Chondrocyte (in vitro differentiated cells): ENCODE measurements around the gene ADGRE2. TPM values are rescaled to one million over a fixed set of nuclear protein-coding genes. Genes with fewer than 3 reads are reported as not detected.
"Not testable (repeated sequence)": the region's sequence is repeated elsewhere in the genome, so short reads cannot be mapped to it uniquely, and the experiment has no call there.

Experiments used
- DNase-seq: peaks from one replicate; pipeline ENCODE4 v3.0.0; 2021; ENCODE audit warnings: mixed read lengths, low spot score
- H3K27ac Mint-ChIP-seq: one replicate; pipeline ENCODE4 v1.8.0; 2021; ENCODE audit warnings: mild to moderate bottlenecking, moderate library complexity, mixed read lengths; ENCODE audit not compliant: unreplicated experiment
- H3K27me3 Mint-ChIP-seq: 2 replicates; pipeline ENCODE4 v1.8.0; 2021; ENCODE audit warnings: low read depth, mixed read lengths
- H3K36me3 Mint-ChIP-seq: 2 replicates; pipeline ENCODE4 v1.8.0; 2021; ENCODE audit warnings: low read depth, mixed read lengths
- H3K4me1 Mint-ChIP-seq: 2 replicates; pipeline ENCODE4 v1.8.0; 2021; ENCODE audit warnings: low read depth, mild to moderate bottlenecking, mixed read lengths
- H3K4me3 Mint-ChIP-seq: one replicate; pipeline ENCODE4 v1.8.0; 2021; ENCODE audit warnings: mild to moderate bottlenecking, moderate library complexity, mixed read lengths; ENCODE audit not compliant: unreplicated experiment
- H3K9me3 Mint-ChIP-seq: 2 replicates; pipeline ENCODE4 v1.8.0; 2021; ENCODE audit warnings: low read depth, mixed read lengths
- CTCF ChIP-seq: fragments of 200-600 bp; sonication (generic); IDR thresholded peaks from 2 replicates; pipeline ENCODE4 v1.5.0; 2021; ENCODE audit warnings: antibody characterized with exemption, mild to moderate bottlenecking, moderate library complexity
- total RNA-seq: library from RNA; stranded (reverse); gene quantifications from 3 replicates; pipeline ENCODE4 v1.2.1, GENCODE V29; 2021

The ADGRE2 gene
- total RNA-seq, 1 donor from 2014 or later = 0.87 TPM

GRCh38 chr19:14779151-14779550, 791 bp upstream of the ADGRE2 start:
- Mint-ChIP-seq H3K36me3 (no peaks in the 10 kb centered on the region), H3K27ac (no peak overlapping the region), H3K4me3 (no peak overlapping the region), H3K27me3 (peaks cover 3% of the 10 kb centered on the region), H3K9me3 (no peaks in the 10 kb centered on the region), H3K4me1 (no peaks in the 10 kb centered on the region)
- DNase-seq = no peak
- TF ChIP-seq CTCF = no peak

DNA sequence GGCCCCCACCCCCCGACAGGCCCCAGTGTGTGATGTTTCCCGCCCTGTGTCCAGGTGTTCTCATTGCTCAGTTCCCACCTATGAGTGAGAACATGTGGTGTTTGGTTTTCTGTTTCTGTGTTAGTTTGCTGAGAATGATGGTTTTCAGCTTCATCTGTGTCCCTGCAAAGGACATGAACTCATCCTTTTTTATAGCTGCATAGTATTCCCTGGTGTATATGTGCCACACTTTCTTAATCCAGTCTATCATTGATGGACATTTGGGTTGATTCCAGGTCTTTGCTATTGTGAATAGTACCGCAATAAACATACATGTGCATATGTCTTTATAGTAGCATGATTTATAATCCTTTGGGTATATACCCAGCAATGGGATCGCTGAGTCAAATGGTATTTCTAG, 715 bp downstream of the ADGRE2 start:
- H3K4me1 Mint-ChIP-seq, H3K9me3 Mint-ChIP-seq, H3K4me3 Mint-ChIP-seq, DNase-seq, H3K27me3 Mint-ChIP-seq, H3K27ac Mint-ChIP-seq, H3K36me3 Mint-ChIP-seq: not testable (repeated sequence)

GRCh38 chr19:14775869-14776586, 2.3 kb downstream of the ADGRE2 start:
- no peak for DNase-seq
- no peak for TF ChIP-seq CTCF
- Mint-ChIP-seq H3K36me3 (no peaks in the 10 kb centered on the region), H3K27me3 (peaks cover 6% of the 10 kb centered on the region), H3K4me1 (no peaks in the 10 kb centered on the region), H3K27ac (no peak overlapping the region), H3K9me3 (no peaks in the 10 kb centered on the region), H3K4me3 (no peak overlapping the region)

GRCh38 chr19:14775326-14775725, 3.0 kb downstream of the ADGRE2 start:
- not testable (repeated sequence) for H3K36me3 Mint-ChIP-seq, DNase-seq, H3K9me3 Mint-ChIP-seq, H3K27ac Mint-ChIP-seq, H3K4me1 Mint-ChIP-seq, H3K27me3 Mint-ChIP-seq, H3K4me3 Mint-ChIP-seq

DNA sequence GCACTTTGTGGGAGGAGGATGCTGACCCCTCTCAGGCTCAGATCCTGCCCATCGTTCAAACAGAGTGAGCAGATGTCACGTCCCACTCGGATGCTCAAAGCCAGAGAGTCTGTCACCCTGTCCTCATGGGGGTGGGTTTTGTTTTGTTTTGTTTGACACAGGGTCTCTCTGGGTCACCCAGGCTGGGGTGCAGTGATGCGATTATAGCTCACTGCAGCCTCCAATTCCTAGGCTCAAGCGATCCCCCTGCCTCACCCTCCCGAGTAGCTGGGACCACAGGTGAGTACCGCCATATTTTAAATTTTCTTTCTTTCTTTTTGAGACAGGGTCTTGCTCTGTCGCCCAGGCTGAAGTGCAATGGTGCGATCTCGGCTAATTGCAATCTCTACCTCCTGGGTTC, 4.0 kb downstream of the ADGRE2 start:
- peaks cover 7% of the 10 kb centered on the region for H3K27me3 Mint-ChIP-seq
- no peak for TF ChIP-seq CTCF

DNA sequence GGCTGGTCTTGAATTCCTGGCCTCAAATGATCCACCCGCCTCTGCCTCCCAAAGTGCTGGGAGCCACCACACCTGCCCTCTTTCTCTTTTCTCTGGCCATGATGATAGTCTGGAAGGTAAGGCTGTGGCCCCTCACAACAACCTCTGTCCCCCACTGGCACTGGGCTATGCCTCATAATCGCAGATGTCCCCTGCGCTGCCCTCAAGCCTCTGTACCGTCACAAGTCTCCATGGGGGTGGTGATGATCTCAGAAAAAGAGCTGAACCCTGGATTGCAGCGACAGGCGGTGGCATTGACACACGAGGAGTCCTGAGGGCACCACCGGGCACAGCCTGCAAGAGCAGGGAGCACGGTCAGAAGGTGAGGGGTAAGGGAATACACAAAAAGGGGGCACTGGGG, 4.6 kb downstream of the ADGRE2 start:
- H3K27me3 Mint-ChIP-seq, DNase-seq, H3K4me1 Mint-ChIP-seq, H3K27ac Mint-ChIP-seq, H3K36me3 Mint-ChIP-seq, H3K9me3 Mint-ChIP-seq, H3K4me3 Mint-ChIP-seq: not testable (repeated sequence)

More for the DNA sequence above, 4.0 kb downstream of the ADGRE2 start:
- Mint-ChIP-seq H3K36me3 (no peaks in the 10 kb centered on the region), H3K4me1 (no peaks in the 10 kb centered on the region), H3K9me3 (no peaks in the 10 kb centered on the region), H3K27ac (no peak overlapping the region), H3K4me3 (no peak overlapping the region)
- DNase-seq = no peak

DNA sequence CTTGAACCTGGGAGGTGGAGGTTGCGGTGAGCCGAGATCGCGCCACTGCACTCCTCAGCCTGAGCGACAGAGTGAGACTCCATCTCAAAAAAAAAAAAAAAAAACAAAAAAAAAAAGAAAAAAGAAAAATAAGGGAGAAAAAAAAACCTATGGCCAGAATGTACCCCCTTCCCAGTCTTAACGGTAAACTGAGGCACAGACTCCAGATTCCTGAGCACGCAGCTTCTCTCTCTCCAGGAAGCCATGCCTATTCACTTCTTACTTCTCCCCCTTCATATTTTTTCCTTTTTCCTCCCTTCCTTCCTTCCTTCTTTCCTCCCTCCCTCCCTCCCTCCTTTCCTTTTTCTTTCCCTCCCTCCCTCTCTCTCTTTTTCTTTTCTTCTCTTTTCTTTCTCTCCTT, 5.4 kb downstream of the ADGRE2 start:
- Mint-ChIP-seq H3K36me3 (no peaks in the 10 kb centered on the region), H3K9me3 (no peaks in the 10 kb centered on the region), H3K4me1 (no peaks in the 10 kb centered on the region), H3K4me3 (no peak overlapping the region), H3K27ac (no peak overlapping the region), H3K27me3 (peaks cover 7% of the 10 kb centered on the region)
- no peak for DNase-seq
- no peak for TF ChIP-seq CTCF
